IPS-15b (cell line): ENCODE measurements around the gene BMP2K.
"Not testable (repeated sequence)": the region's sequence is repeated elsewhere in the genome, so short reads cannot be mapped to it uniquely, and the experiment has no call there.

Source experiments
- H3K27me3 ChIP-seq: one replicate; pipeline ENCODE4 v1.6.1; 2013; ENCODE audit warnings: low read length; ENCODE audit not compliant: control insufficient read depth, insufficient read depth
- H3K36me3 ChIP-seq: one replicate; pipeline ENCODE4 v1.6.1; 2013; ENCODE audit warnings: low read length; ENCODE audit not compliant: control insufficient read depth, insufficient read depth
- H3K4me1 ChIP-seq: one replicate; pipeline ENCODE4 v1.6.1; 2013; ENCODE audit warnings: mild to moderate bottlenecking, low read length; ENCODE audit not compliant: control insufficient read depth, insufficient read depth
- H3K4me3 ChIP-seq: one replicate; pipeline ENCODE4 v1.5.1; 2013; ENCODE audit warnings: low read depth, low read length
- H3K9ac ChIP-seq: one replicate; pipeline ENCODE4 v1.6.1; 2013; ENCODE audit warnings: low read depth, mild to moderate bottlenecking, low read length
- H3K9me3 ChIP-seq: one replicate; pipeline ENCODE4 v1.6.1; 2013; ENCODE audit warnings: mild to moderate bottlenecking, low read length; ENCODE audit not compliant: control insufficient read depth, insufficient read depth

BMP2K gene

GRCh38 chr4:78779280-78779679 is 3.1 kb downstream of the BMP2K start:
- Histone ChIP-seq H3K9ac (no peak overlapping the region), H3K4me1 (peaks cover 15% of the 10 kb centered on the region), H3K4me3 (no peak overlapping the region), H3K9me3 (no peaks in the 10 kb centered on the region), H3K27me3 (no peaks in the 10 kb centered on the region), H3K36me3 (no peaks in the 10 kb centered on the region)

- Histone ChIP-seq H3K4me3 (no peak overlapping the region), H3K9me3 (no peaks in the 10 kb centered on the region), H3K4me1 (peaks cover 11% of the 10 kb centered on the region), H3K36me3 (no peaks in the 10 kb centered on the region), H3K27me3 (no peaks in the 10 kb centered on the region), H3K9ac (no peak overlapping the region)
These were observed 3.9 kb downstream of the BMP2K start for GRCh38 chr4:78780093-78780492.

GRCh38 chr4:78781139-78781538 is 5.0 kb downstream of the BMP2K start:
- Histone ChIP-seq H3K4me1 (peaks cover 11% of the 10 kb centered on the region), H3K9me3 (no peaks in the 10 kb centered on the region), H3K4me3 (no peak overlapping the region), H3K9ac (no peak overlapping the region), H3K36me3 (no peaks in the 10 kb centered on the region), H3K27me3 (no peaks in the 10 kb centered on the region)

DNA sequence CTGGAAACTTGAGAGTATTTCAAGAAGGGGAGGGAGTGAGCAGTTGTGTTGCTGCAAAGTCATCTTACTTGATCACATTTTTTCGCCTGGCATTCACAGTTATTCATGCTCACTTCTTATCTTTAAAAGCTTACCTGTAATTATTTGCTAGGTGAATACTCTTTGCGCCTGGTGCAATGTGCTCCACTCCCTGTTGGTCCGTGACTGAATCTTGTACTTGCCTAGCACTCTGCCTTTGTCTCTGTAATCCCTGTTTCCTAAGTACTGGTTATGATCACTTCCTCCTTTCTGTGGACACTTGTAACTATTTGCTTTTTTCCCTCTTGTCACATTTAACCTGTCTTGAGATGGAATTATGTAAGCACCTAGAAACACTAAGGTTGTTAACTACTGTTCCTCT is 5.8 kb downstream of the BMP2K start:
- Histone ChIP-seq H3K9me3 (no peaks in the 10 kb centered on the region), H3K4me1 (peaks cover 11% of the 10 kb centered on the region), H3K4me3 (no peak overlapping the region), H3K9ac (no peak overlapping the region), H3K36me3 (no peaks in the 10 kb centered on the region), H3K27me3 (no peaks in the 10 kb centered on the region)

- Histone ChIP-seq H3K9me3 (no peaks in the 10 kb centered on the region), H3K4me1 (peaks cover 6% of the 10 kb centered on the region), H3K9ac (no peak overlapping the region), H3K4me3 (no peak overlapping the region), H3K27me3 (no peaks in the 10 kb centered on the region), H3K36me3 (no peaks in the 10 kb centered on the region)
These were observed 8.2 kb downstream of the BMP2K start for GRCh38 chr4:78784236-78784865.

GRCh38 chr4:78787392-78788006 is 11.3 kb downstream of the BMP2K start:
- H3K27me3 ChIP-seq, result no peaks in the 10 kb centered on the region
- H3K4me3 ChIP-seq, result no peak overlapping the region
- H3K9ac ChIP-seq, result no peak overlapping the region
- peaks cover 3% of the 10 kb centered on the region for H3K4me1 ChIP-seq
- H3K9me3 ChIP-seq, result no peaks in the 10 kb centered on the region
- H3K36me3 ChIP-seq, result no peaks in the 10 kb centered on the region

- Histone ChIP-seq H3K27me3 (no peaks in the 10 kb centered on the region), H3K4me1 (peaks cover 3% of the 10 kb centered on the region), H3K9ac (no peak overlapping the region), H3K4me3 (no peak overlapping the region), H3K9me3 (no peaks in the 10 kb centered on the region), H3K36me3 (no peaks in the 10 kb centered on the region)
These were observed 12.1 kb downstream of the BMP2K start for GRCh38 chr4:78788007-78788889.

DNA sequence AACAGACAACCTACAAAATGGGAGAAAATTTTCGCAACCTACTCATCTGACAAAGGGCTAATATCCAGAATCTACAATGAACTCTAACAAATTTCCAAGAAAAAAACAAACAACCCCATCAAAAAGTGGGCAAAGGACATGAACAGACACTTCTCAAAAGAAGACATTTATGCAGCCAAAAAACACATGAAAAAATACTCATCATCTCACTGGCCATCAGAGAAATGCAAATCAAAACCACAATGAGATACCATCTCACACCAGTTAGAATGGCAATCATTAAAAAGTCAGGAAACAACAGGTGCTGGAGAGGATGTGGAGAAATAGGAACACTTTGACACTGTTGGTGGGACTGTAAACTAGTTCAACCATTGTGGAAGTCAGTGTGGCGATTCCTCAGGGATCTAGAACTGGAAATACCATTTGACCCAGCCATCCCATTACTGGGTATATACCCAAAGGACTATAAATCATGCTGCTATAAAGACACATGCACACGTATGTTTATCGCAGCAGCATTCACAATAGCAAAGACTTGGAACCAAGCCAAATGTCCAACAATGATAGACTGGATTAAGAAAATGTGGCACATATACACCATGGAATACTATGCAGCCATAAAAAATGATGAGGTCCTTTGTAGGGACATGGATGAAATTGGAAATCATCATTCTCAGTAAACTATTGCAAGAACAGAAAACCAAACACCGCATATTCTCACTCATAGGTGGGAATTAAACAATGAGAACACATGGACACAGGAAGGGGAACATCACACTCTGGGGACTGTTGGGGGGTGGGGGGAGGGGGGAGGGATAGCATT is 19.7 kb downstream of the BMP2K start:
- not testable (repeated sequence) for H3K4me1 ChIP-seq, H3K9me3 ChIP-seq, H3K9ac ChIP-seq, H3K4me3 ChIP-seq, H3K36me3 ChIP-seq, H3K27me3 ChIP-seq

DNA sequence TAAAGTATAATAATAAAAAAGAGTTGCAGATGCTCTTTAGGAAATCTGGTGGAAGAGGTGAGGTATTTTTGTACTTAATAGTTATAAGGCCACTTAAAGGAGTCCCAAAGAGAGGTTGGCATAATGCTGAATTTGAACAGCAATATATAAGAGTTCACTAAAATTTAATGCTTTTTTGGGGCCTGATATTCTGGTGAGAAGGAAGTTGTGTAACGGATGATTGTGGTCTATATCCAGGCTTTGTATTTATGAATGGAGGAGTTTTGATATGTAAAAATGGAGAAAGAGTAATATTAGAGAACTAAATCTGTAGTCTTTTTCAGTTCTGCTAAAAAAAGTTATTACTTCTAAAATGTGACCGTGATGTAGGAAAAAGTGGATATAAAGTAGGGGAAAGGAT is 20.4 kb downstream of the BMP2K start:
- H3K27me3 ChIP-seq, result no peaks in the 10 kb centered on the region
- no peaks in the 10 kb centered on the region for H3K4me1 ChIP-seq
- H3K4me3 ChIP-seq, result no peak overlapping the region

GRCh38 chr4:78797777-78798284 is 21.7 kb downstream of the BMP2K start:
- Histone ChIP-seq H3K9me3 (no peaks in the 10 kb centered on the region), H3K4me1 (no peaks in the 10 kb centered on the region), H3K9ac (no peak overlapping the region), H3K4me3 (no peak overlapping the region), H3K27me3 (no peaks in the 10 kb centered on the region), H3K36me3 (no peaks in the 10 kb centered on the region)

More for the DNA sequence above, 20.4 kb downstream of the BMP2K start:
- H3K9me3 ChIP-seq, result no peaks in the 10 kb centered on the region
- H3K9ac ChIP-seq, result no peak overlapping the region
- H3K36me3 ChIP-seq, result no peaks in the 10 kb centered on the region
